NCI-H748 treated with DMSO at 0.1 percent for 48 hours (cell line): Measurements from ENCODE around the gene SIRPD.
"Not testable (repeated sequence)": the region's sequence is repeated elsewhere in the genome, so short reads cannot be mapped to it uniquely, and the experiment has no call there.

Experiments
- DNase-seq: peaks from one replicate; lab custom pipeline; 2025; lab: John Stamatoyannopoulos, UW

The SIRPD gene

GRCh38 chr20:1537731-1538058, 19.8 kb downstream of the SIRPD start:
- no peak for DNase-seq

- DNase-seq: no peak
Measured at GRCh38 chr20:1536893-1537730, 20.4 kb downstream of the SIRPD start.

- no peak for DNase-seq
Measured at GRCh38 chr20:1535420-1536175, 21.9 kb downstream of the SIRPD start.

GRCh38 chr20:1534526-1534925, 23.0 kb downstream of the SIRPD start:
- no peak for DNase-seq

GRCh38 chr20:1533059-1533458, 24.4 kb downstream of the SIRPD start:
- no peak for DNase-seq

- DNase-seq: no peak
Measured at GRCh38 chr20:1528811-1529210, 28.7 kb downstream of the SIRPD start.

- no peak for DNase-seq
Measured at GRCh38 chr20:1527923-1528322, 29.6 kb downstream of the SIRPD start.

GRCh38 chr20:1526896-1527295, 30.6 kb downstream of the SIRPD start:
- DNase-seq: no peak

GRCh38 chr20:1526310-1526709, 31.2 kb downstream of the SIRPD start:
- no peak for DNase-seq

GRCh38 chr20:1524004-1524403, 33.5 kb downstream of the SIRPD start:
- DNase-seq: peak; percentile 99

- no peak for DNase-seq
Measured at GRCh38 chr20:1517010-1517409, 40.5 kb downstream of the SIRPD start.

GRCh38 chr20:1513801-1514200, 43.7 kb downstream of the SIRPD start:
- no peak for DNase-seq

GRCh38 chr20:1509237-1509636, 48.3 kb downstream of the SIRPD start:
- DNase-seq: peak; percentile 8

GRCh38 chr20:1508574-1508973, 48.9 kb downstream of the SIRPD start:
- DNase-seq: no peak

- no peak for DNase-seq
Measured at GRCh38 chr20:1507276-1507675, 50.2 kb downstream of the SIRPD start.

- no peak for DNase-seq
Measured at GRCh38 chr20:1505871-1506270, 51.6 kb downstream of the SIRPD start.

- no peak for DNase-seq
Measured at GRCh38 chr20:1505361-1505760, 52.1 kb downstream of the SIRPD start.

- DNase-seq: peak; percentile 94
Measured at GRCh38 chr20:1503564-1504227, 53.8 kb downstream of the SIRPD start.

GRCh38 chr20:1500496-1500895, 57.0 kb downstream of the SIRPD start:
- DNase-seq: no peak

- no peak for DNase-seq
Measured at GRCh38 chr20:1499528-1500420, 57.7 kb downstream of the SIRPD start.

- DNase-seq: not testable (repeated sequence)
Measured at GRCh38 chr20:1497371-1497770, 60.1 kb downstream of the SIRPD start.

GRCh38 chr20:1496930-1497329, 60.6 kb downstream of the SIRPD start:
- no peak for DNase-seq
